HG03354 (cell line): ENCODE measurements around the gene COL5A3.
"Not testable (repeated sequence)": the region's sequence is repeated elsewhere in the genome, so short reads cannot be mapped to it uniquely, and the experiment has no call there.

ENCODE experiments used
- ATAC-seq: cut with Tn5 transposase; IDR thresholded peaks from one replicate; pipeline ENCODE4 v1.9.1; 2021; ENCODE audit warnings: mild to moderate bottlenecking; ENCODE audit not compliant: unreplicated experiment, poor library complexity, severe bottlenecking

COL5A3 gene

DNA sequence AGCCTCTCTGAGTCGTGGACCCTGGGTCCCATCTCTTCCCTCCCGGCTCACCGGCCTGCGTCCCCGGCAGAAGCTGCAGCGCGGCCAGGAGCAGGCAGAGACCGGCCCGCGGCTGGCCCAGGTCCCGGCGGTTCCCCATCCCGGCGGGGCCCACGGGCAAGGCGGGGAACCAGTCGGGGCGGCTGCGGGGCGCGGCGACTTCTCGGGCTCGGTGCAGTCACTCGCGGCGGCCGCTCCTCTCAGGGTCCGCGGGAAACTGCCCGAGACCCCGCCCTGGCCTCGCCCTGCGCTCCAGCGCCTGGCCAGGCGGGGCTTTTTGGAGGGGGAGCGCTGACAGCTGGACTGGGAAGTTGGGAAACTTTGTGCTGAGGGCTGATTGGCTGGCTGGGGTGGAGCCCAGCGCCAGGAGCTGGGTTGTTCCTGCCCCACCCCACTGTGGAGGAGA lies at the start of gene COL5A3:
COL5A3 (minus strand) TSS at position 258 of the 445 bp plus-strand sequence; CDS start at position 139, 119 bp downstream.
- no peak for ATAC-seq

DNA sequence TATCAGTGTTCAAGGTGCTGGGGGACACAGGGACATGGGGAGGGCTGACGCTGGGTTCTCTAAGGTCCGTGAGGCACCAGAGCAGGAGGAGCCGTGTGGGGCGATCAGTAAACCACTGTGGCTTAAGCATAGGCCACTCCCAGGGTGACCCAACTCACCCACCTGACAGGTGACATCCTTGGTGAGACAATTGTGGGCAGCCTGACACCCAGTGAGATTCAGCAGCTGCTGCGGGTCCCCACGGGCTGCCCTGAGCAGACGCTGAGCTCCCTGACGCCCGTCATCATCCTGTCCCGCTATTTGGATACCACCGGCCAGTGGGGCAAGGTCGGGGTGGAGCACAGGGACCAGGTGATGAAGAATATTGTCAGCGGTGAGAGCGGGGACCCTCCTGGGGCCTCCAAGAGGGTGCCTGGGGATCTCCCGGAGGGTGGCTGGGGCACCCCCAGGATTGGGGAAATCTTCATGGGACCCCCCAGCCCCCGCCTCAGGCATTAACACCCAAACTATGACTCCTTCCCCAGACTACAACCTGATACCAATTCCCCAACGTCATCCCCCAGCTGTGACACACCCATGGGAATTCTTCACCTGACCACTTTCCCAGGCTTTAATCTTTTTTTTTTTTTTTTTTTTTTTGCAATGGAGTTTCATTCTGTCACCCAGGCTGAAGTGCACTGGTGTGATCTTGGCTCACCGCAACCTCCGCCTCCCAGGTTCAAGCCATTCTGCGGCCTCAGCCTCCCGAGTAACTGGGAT lies 42.5 kb upstream of the COL5A3 start:
- ATAC-seq = no peak

DNA sequence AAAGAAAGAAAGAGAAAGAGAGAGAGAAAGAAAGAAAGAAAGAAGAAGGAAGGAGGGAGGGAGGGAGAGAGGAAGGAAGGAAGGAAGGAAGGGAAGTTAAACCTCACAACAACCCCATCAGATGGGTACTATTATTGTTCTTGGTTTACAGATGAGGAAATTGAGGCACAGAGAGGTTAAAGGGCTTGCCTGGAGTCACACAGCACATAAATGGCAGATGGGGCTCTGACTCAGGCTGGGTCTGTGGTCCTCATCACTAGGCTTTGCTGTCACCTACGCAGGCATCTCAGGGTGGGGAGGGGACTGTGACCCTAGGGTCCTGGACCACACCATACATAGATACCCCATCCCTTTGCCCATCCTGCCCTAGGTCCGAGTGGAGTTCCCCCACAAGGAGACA lies 39.3 kb upstream of the COL5A3 start:
- no peak for ATAC-seq

DNA sequence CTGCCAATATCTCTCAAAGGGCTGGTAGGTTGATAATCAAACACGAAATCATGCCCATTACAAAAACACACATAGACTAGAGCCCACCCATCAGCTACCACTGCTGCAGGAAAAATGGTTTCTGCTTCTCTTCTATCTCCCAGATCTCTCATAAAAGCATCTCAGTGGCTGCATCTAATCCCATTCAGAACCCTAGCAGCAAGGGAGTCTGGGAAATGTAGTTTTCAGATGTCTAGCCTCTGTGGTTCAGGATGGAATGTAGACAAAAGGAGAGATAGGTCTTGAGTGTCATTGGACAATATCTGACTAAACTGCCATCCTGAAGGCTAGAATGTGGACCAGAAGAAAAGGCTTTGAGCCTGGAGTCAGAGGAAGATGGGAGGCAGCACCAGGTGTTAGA lies 35.1 kb upstream of the COL5A3 start:
- ATAC-seq = no peak

DNA sequence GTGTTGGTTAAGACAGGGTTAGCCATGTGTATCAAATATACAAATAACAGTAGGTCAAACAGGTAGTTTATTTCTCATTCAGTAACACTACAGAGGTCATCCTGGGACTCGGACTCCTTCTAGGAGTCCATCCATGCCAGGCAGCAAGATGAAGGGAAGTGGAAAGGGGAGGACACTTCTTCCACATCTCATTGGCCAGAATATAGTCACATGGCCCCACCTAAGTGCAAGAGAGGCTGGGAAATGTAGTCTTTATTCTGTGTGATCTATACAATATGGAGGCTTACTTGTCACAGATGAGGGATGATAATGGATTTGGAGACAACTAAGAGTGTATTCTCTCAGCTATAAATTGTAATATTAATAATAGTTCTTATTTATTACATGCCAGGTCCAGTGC lies 34.1 kb upstream of the COL5A3 start:
- ATAC-seq = no peak

DNA sequence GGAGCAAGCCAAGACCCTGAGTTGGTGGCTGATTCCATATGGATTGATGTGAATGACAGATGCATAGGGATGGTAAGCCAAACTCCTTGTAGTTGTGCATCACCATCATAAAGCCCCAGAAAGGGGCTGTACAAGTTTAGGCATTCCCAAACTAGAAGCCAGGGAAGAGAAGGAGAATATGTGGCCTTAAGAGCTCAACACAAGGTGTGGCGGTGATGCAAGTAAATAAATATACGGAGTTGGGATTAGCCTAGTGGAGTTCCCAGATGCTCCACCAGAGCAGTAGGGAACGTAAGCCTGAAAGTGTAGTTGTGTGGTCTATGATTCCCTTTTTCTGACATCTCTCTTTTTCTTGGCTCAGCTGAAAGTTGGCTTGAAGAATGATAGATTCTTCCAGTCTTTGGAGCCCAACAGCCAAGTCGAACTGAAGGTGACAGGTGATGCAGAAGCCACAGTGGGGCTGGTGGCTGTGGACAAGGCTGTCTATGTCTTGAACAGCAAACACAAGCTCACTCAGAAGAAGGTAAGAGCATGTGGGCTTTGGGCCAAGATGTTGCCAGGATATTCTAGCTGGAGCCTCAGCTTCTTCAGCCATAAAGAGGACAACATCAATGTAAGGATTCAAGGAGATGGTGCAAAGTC lies 33.1 kb upstream of the COL5A3 start:
- ATAC-seq = no peak

DNA sequence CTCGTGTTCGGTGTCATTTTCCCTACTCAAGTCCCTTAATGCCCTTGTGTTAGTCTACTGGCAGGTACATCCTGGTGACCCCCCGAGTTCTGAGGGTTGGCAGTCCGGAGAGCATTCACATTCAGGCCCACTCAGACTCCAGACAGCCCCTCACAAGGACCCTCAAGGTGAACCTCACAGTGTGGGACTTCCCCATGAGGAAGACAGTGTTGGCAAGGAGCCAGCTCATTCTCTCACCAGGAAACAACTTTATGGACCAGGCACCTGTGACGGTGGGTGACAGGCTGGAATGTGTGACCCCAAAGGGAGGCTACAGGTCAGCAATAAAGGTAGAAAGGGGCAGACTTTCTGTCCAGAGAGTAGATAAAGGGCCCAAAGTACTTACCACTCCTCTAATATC lies 27.5 kb upstream of the COL5A3 start:
- no peak for ATAC-seq

DNA sequence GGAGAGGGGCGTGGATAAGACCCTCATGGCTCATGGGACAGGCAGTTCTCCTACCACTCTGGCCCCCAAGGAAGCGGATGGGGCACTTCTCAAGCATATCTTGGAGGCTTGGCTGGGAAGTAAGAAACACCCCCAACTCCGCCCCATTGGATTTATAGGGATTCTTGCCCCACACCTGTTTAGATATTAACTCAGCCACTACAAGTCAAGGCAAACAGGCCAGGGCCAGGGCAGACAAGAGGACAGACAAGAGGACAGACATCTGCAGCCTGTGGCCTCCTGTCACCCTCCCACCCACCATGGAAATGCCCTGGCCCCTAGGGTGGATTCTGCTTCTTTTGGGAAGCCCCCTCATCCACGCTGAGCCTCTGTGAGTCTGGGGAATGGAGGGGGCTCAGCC lies 27.1 kb upstream of the COL5A3 start:
- ATAC-seq = no peak

DNA sequence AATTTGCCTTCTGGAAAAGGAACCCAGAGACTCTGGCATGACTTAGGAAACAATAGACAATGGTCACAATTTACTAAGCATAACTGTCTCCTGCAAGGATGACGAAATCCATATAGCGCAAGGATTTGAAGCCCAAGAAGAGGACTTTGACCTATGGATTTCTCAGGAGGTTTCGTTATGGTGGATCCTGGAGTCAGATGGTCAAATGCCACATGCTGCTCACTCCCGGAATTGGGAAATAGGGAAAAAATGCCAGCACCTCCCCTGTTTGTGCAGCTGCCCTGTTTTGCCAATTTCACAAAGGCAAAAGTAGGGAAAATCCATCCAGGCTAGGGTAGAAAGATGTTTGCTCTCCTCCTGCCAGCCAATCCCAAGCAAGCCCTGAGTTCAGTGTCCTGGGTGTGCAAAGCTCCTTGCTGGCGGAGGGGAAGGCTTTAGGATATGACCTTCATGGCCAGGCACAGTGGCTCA lies 26.3 kb upstream of the COL5A3 start:
- ATAC-seq = no peak

DNA sequence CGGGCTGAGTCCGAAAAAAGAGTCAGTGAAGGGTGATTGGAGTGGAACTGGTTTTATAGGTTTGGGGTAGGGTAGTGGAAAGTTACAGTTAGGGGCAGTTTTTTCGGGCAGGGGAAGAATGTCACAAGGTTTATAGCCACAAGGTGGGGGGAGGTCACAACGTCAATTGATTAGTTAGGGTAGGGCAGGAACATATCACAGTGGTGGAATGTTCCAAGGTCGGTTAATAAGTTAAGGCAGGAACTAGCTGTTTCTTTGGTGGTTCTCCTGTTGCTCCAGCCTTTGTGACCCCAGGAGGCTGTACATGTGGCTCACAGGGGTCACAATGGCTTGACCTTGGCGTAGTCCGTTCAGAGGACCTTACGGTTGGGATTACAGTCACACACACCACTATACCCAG lies 23.3 kb upstream of the COL5A3 start:
- no peak for ATAC-seq

DNA sequence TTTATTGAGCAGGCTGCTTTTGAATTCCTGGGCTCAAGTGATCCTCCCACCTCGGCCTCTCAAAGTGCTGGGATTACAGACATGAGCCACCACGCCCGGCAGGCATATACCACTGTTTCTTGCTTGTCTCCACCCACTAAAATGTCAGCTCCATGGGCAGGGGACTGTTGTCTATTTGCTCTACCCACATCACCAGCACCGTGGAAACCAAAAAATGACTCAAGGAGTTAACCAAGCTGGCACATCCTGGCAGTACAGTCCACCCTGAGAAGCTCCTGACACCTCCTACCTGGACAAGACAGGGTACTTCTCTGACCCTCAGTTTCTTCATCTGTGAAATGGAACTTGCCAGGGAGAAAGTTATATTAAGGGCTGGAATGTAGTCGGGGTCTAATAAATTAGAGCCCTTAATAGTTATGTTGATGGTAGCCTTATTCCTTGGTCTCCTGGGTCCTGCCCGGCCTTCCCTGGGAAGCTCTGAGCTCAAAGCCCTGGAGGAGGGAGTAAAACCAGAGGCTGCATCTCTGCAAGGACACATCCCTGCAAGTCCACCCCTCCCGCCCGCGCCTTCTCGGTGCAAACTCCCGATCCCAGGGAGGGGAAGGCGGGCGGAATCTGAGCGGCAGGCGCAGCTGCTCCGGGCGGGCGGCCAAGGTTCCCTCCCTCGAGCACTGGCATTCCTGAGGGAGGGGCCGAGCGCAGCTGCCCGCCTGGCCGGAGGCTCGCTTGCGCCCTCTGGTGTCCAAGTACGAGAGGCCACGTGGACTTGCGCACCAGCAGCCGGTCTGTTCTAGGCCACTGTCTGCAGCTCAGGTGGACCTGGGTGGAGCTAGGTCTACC lies 17.1 kb upstream of the COL5A3 start:
- no peak for ATAC-seq

DNA sequence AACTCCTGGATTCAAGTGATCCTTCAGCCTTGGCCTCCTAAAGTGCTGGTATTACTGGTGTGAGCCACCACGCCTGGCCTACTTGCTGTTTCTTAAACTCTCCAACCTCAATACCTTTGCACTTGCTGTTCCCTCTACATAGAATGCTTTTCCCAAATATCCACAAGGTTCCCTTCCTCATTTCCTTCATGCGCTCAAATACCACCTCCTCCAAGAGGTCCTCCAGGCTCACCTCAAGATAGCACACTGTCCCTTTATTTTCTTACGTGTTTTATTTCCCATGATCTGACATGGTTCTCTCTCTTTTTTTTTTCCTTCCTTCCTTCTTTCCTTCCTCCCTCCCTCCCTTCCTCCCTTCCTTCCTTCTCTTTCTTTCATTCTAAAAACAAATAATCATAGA lies 16.4 kb upstream of the COL5A3 start:
- no peak for ATAC-seq

DNA sequence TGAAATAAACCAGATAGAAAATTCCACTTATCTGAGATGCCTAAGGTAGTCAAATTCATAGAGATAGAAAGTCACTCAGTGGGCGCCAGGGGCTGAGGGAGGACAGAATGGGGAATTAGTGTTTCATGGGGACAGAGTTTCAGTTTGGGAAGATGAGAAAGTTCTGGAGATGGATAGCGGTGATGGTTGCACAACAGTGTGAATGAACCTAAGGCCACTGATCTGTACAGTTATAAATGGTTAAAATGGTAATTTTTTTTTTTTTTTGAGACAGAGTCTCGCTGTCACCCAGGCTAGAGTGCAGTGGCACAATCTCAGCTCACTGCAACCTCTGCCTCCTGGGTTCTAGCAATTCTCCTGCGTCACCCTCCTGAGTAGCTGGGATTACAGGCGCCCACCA lies 12.8 kb upstream of the COL5A3 start:
- ATAC-seq = not testable (repeated sequence)

DNA sequence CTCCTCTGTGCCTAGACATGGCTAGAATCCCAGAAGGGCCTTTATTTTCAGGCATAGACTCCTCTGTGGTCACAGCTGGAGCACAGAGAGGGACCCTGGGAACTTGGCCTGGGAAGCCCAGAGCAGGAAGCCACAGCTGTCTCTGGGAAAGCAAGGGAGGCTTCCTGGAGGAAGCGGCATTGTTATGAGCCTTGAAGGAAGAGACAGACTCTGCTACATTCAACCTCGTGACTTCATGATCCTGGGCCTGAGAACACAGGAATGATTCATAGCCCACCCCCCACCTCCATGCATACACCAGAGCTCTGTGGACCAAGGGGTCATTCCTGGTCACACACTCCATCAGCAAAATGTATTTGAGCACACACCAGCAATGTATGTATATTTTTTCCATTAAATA lies 11.6 kb upstream of the COL5A3 start:
- no peak for ATAC-seq

DNA sequence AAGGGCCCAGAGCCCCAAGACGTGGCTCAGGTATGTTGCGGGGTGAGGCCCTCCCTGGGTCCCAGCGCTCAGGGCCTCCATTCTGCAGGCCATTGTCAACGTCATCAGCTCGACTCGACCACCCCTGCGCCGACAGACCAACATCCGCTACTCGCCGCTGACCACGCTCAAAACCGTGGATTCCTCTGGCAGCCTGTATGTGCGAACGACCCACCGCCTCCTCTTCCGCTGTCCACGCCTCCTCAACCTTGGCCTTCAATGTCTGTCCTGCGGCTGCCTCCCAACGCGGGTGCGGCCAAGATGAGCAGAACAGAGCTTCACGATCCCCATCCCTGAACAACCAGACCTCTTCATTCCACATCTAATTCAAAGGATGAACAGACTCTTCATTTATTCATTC lies 11.1 kb upstream of the COL5A3 start:
- no peak for ATAC-seq

DNA sequence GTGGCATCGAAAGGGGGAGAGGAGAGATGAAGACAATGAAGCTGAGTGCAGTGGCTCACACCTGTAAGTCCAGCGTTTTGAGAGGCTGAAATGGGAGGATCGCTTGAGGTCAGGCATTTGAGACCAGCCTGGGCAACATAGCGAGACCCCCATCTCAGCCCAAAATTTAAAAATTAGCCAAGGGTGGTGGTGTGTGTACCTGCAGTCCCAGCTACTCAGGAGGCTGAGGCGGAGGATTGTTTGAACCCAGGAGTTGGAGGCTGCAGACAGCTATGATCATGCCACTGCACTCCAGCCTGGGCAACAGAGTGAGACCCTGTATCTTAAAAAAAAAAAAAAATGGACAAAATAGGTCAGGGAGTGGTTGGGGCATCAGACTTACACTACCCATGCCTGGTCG lies 10.5 kb upstream of the COL5A3 start:
- ATAC-seq = no peak

DNA sequence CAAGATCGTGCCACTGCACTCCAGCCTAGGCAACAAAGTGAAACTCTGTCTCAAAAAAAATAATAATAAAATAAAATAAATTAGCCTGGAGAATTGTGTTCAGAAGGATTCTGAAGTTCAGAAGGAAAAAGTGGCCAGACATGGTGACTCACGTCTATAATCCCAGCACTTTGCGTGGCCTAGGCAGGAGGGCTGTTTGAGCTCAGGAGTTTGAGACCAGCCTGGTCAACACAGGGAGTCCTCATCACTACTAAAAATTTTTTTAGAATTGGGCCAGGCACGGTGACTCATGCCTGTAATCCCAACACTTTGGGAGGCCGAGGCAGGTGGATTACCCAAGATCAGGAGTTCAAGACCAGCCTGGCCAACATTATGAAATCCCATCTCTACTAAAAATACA lies 8.9 kb upstream of the COL5A3 start:
- ATAC-seq = no peak

DNA sequence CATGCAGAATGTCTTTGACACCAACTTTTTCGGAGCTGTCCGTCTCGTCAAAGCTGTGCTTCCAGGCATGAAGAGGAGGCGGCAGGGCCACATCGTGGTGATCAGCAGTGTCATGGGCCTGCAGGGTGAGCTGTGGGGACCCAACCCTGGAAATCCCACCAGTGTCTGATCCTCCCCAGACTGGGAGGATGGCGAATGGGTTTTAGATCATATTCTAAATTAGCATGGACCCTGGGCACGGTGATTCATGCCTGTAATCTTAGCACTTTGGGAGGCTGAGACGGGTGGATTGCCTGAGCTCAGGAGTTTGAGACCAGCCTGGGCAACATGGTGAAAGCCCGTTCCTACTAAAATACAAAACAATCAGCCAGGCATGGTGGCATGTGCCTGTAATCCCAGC lies 8.5 kb upstream of the COL5A3 start:
- no peak for ATAC-seq

DNA sequence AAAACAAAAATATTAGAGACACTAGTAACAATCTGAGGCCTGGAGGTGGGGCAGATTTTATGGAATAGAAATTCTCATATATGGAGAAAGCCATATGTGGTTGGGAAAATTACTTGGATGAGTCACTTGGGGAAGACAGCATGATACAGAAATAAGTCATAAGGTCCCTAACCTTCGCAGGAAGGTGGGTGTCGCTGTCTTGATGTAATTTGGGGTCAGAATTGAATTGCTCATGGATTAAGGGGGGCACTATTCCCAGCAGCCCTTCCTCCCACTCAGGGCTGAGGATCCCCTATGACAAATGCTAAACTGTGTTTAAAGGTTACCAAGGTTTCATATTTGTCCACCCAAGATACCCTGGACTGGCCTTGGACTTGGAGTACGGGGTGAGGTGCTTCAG lies 8.0 kb upstream of the COL5A3 start:
- ATAC-seq = no peak

DNA sequence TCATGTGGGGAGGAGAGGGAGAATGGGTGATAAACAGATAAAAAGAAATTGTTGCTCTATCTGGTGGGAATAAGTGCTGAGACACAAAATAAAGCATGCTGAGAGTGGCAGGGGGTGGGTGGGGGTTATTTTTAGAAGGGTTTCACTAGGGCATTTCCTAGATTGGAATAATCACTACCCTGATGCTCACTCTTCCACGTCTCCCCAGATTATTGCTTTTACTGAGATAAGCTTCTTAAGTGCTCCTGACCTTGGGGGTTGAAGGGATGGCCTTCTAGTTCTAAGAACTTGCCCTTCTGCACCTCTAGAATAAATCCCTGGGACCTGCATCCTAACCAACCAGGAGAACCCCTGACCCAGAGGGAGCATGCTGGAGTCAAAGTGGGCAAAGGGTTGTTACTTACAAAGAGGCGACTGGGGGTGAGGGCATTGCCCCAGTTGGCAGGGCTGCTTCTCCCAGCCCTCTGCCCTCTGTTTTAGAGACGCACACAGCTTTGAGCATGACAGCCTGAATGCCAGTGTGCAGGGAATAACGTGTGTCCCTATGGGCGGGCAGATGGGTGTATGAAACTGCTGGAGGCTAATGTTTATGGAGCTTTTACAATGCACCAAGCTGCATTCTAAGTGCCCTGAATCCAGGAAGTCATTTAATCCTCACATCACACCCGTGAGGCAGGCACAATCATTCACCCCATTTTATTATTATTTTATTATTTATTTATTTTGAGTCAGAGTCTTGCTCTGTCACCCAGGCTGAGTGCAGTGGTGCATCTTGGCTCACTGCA lies 3.7 kb upstream of the COL5A3 start:
- no peak for ATAC-seq
